Mesenchymal stem cell (in vitro differentiated cells and primary cell): ENCODE measurements around the gene CAMTA1.

Experiments used
- DNase-seq: peaks from one replicate; pipeline ENCODE4 v3.0.0-alpha.2; 2013
- H2AFZ ChIP-seq: one replicate; pipeline ENCODE4 v1.6.1; 2013; ENCODE audit warnings: low read depth, mild to moderate bottlenecking, control low read depth, inconsistent platforms, low read length, moderate library complexity
- H2AK5ac ChIP-seq: 2 replicates; pipeline ENCODE4 v1.6.1; 2013; ENCODE audit warnings: low read length, moderate library complexity, mild to moderate bottlenecking, inconsistent platforms; ENCODE audit not compliant: severe bottlenecking
- H2BK120ac ChIP-seq: one replicate; pipeline ENCODE4 v1.6.1; 2013; ENCODE audit warnings: low read depth, mild to moderate bottlenecking, inconsistent platforms, low read length, moderate library complexity
- H2BK12ac ChIP-seq, 2 experiments: one replicate each; pipeline ENCODE4 v1.6.1; 2013; ENCODE audit warnings: inconsistent platforms in 2 of 2, low read length in 2 of 2, mild to moderate bottlenecking in 2 of 2, moderate library complexity in 2 of 2, control low read depth in 1 of 2
- H2BK15ac ChIP-seq: one replicate; pipeline ENCODE4 v1.6.1; 2013; ENCODE audit warnings: mild to moderate bottlenecking, low read depth, inconsistent platforms; ENCODE audit not compliant: poor library complexity, severe bottlenecking
- H2BK5ac ChIP-seq: 2 replicates; pipeline ENCODE4 v1.6.1; 2013; ENCODE audit warnings: low read depth, mild to moderate bottlenecking, low read length, control low read depth, inconsistent platforms; ENCODE audit not compliant: poor library complexity, severe bottlenecking
- H3K14ac ChIP-seq, 2 experiments: one replicate each; pipeline ENCODE4 v1.6.1; 2013; ENCODE audit warnings: inconsistent platforms in 2 of 2, low read length in 2 of 2, control low read depth in 1 of 2, mild to moderate bottlenecking in 1 of 2, moderate library complexity in 1 of 2
- H3K18ac ChIP-seq, 2 experiments: one replicate each; pipeline ENCODE4 v1.6.1; 2013; ENCODE audit warnings: inconsistent platforms in 2 of 2, low read length in 2 of 2, control low read depth in 1 of 2, low read depth in 1 of 2, mild to moderate bottlenecking in 1 of 2
- H3K23ac ChIP-seq, 2 experiments: one replicate each; pipeline ENCODE4 v1.6.1; 2013; ENCODE audit warnings: inconsistent platforms in 2 of 2, low read length in 2 of 2, mild to moderate bottlenecking in 2 of 2, moderate library complexity in 2 of 2, control low read depth in 1 of 2
- H3K27ac ChIP-seq: 2 replicates; pipeline ENCODE4 v1.5.1; 2013; ENCODE audit warnings: mild to moderate bottlenecking, moderate library complexity, low read length, control low read depth, inconsistent platforms; ENCODE audit not compliant: poor library complexity, severe bottlenecking
- H3K27me3 ChIP-seq, 2 experiments: 2 replicates each; pipeline versions ENCODE4 v1.6.1 to v1.7.0; 2013; ENCODE audit warnings: low read length in 2 of 2, mild to moderate bottlenecking in 2 of 2, moderate library complexity in 2 of 2, control low read depth in 1 of 2, inconsistent platforms in 1 of 2; ENCODE audit not compliant: control insufficient read depth in 1 of 2, insufficient read depth in 1 of 2
- H3K36me3 ChIP-seq, 2 experiments: 2 replicates each; pipeline versions ENCODE4 v1.6.1 to v1.7.0; 2013; ENCODE audit warnings: low read length in 2 of 2, control low read depth in 1 of 2, inconsistent platforms in 1 of 2, low read depth in 1 of 2, mild to moderate bottlenecking in 1 of 2; ENCODE audit not compliant: insufficient read depth in 2 of 2, control insufficient read depth in 1 of 2
- H3K4ac ChIP-seq, 2 experiments: one replicate each; pipeline ENCODE4 v1.6.1; 2013; ENCODE audit warnings: inconsistent platforms in 2 of 2, low read length in 2 of 2, mild to moderate bottlenecking in 2 of 2, moderate library complexity in 2 of 2, control low read depth in 1 of 2, low read depth in 1 of 2
- H3K4me1 ChIP-seq: 2 replicates; pipeline ENCODE4 v1.6.1; 2013; ENCODE audit warnings: low read depth, low read length, control low read depth; ENCODE audit not compliant: control insufficient read depth, insufficient read depth
- H3K4me2 ChIP-seq: 2 replicates; pipeline ENCODE4 v1.6.1; 2013; ENCODE audit warnings: low read length, mild to moderate bottlenecking, inconsistent platforms; ENCODE audit not compliant: poor library complexity, severe bottlenecking
- H3K4me3 ChIP-seq, 2 experiments: 2 replicates each; pipeline versions ENCODE4 v1.5.1 to v1.7.0; 2013; ENCODE audit warnings: low read length in 2 of 2, mild to moderate bottlenecking in 2 of 2, control low read depth in 1 of 2, low read depth in 1 of 2; ENCODE audit not compliant: insufficient read depth in 1 of 2
- H3K79me1 ChIP-seq: replicated peaks from 2 replicates; pipeline ENCODE4 v1.6.1; 2013; ENCODE audit warnings: mild to moderate bottlenecking, control low read depth, low read length, inconsistent platforms; ENCODE audit not compliant: poor library complexity, severe bottlenecking
- H3K9ac ChIP-seq: 2 replicates; pipeline ENCODE4 v1.7.0; 2013; ENCODE audit warnings: mild to moderate bottlenecking, low read length, moderate library complexity
- H3K9me3 ChIP-seq: 2 replicates; pipeline ENCODE4 v1.7.0; 2013; ENCODE audit warnings: mild to moderate bottlenecking, low read length; ENCODE audit not compliant: control insufficient read depth
- H4K8ac ChIP-seq: one replicate; pipeline ENCODE4 v1.6.1; 2013; ENCODE audit warnings: inconsistent platforms, mild to moderate bottlenecking, low read length, moderate library complexity
- H4K91ac ChIP-seq: one replicate; pipeline ENCODE4 v1.6.1; 2013; ENCODE audit warnings: mild to moderate bottlenecking, low read length, inconsistent platforms
- WGBS: methylation state at CpG from one replicate; pipeline ENCODE4 v1.1.7; 2013; ENCODE audit warnings: mixed read lengths; 5-methylcytosine and 5-hydroxymethylcytosine counted together

Gene CAMTA1

GRCh38 chr1:7743346-7743745 lies 958.1 kb downstream of the CAMTA1 start:
- Histone ChIP-seq H3K4ac (no peak overlapping the region), H4K8ac (no peak overlapping the region), H2BK15ac (no peak overlapping the region), H4K91ac (no peak overlapping the region), H3K9me3 (no peaks in the 10 kb centered on the region), H2BK12ac (no peak overlapping the region), H3K27ac (no peak overlapping the region), H2BK120ac (no peak overlapping the region), H3K36me3 (peaks cover 0 to 2% of the 10 kb centered on the region in 2 experiments), H3K4me3 (no peak overlapping the region), H3K18ac (no peak overlapping the region), H3K23ac (no peak overlapping the region), H3K14ac (no peak overlapping the region), H2BK5ac (no peak overlapping the region), H3K4me2 (no peak overlapping the region), H3K79me1 (no peaks in the 10 kb centered on the region), H3K27me3 (peaks cover 0 to 2% of the 10 kb centered on the region in 2 experiments), H2AK5ac (no peak overlapping the region), H2AFZ (no peak overlapping the region), H3K9ac (no peak overlapping the region), H3K4me1 (no peaks in the 10 kb centered on the region)
- WGBS, result 93% methylated on average over 6 of the region's 6 CpGs
- no peak for DNase-seq

DNA sequence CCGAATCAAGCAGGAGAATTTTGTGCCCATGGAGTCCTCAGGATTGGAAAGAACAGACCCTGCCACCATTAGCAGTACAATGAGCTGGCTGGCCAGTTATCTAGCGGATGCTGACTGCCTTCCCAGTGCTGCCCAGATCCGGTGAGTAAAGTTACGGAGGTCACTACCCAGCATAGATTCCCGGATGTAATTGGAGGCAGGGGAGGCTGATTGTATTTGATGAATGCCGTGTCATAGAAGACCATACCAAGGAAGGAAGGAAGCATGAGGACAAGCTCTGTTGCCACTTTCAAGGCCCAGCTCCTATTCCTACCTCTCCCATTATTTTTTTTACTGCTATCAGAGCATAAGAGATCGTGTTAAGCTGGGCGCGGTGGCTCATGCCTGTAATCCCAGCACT lies 959.6 kb downstream of the CAMTA1 start:
- no peak overlapping the region for H3K27ac ChIP-seq
- no peak overlapping the region for H3K14ac ChIP-seq
- H3K23ac ChIP-seq, result no peak overlapping the region
- H2BK15ac ChIP-seq, result no peak overlapping the region
- H3K4ac ChIP-seq, result no peak overlapping the region
- H3K18ac ChIP-seq, result no peak overlapping the region
- H3K79me1 ChIP-seq, result no peaks in the 10 kb centered on the region
- no peaks in the 10 kb centered on the region for H3K9me3 ChIP-seq
- H2BK120ac ChIP-seq, result no peak overlapping the region
- no peak overlapping the region for H3K4me2 ChIP-seq
- no peak for DNase-seq
- H3K27me3 ChIP-seq, result no peaks in the 10 kb centered on the region
- H3K4me1 ChIP-seq, result no peaks in the 10 kb centered on the region
- no peak overlapping the region for H4K91ac ChIP-seq
- no peak overlapping the region for H2AFZ ChIP-seq
- no peak overlapping the region for H2BK12ac ChIP-seq
- H2AK5ac ChIP-seq, result no peak overlapping the region
- no peak overlapping the region for H3K9ac ChIP-seq
- no peak overlapping the region for H2BK5ac ChIP-seq
- no peak overlapping the region for H3K4me3 ChIP-seq
- 98% methylated on average over 9 of the region's 9 CpGs for WGBS
- H4K8ac ChIP-seq, result no peak overlapping the region
- no peaks in the 10 kb centered on the region for H3K36me3 ChIP-seq

DNA sequence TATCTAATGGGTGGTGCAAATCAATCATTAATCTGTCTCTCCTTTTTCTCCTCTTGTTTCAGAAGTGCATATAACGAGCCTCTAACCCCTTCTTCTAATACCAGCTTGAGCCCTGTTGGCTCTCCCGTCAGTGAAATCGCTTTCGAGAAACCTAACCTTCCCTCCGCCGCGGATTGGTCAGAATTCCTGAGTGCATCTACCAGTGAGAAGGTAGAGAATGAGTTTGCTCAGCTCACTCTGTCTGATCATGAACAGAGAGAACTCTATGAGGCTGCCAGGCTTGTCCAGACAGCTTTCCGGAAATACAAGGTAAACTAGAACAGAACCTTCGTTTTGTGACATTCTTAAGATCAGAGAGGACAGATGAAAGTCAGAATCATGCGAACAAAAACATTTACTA lies 960.5 kb downstream of the CAMTA1 start:
- no peak overlapping the region for H3K14ac ChIP-seq
- no peak overlapping the region for H4K8ac ChIP-seq
- no peak overlapping the region for H3K27ac ChIP-seq
- H2BK120ac ChIP-seq, result no peak overlapping the region
- H3K9ac ChIP-seq, result no peak overlapping the region
- H3K23ac ChIP-seq, result no peak overlapping the region
- no peak overlapping the region for H3K4me2 ChIP-seq
- no peak overlapping the region for H2AK5ac ChIP-seq
- no peak overlapping the region for H3K18ac ChIP-seq
- H2BK12ac ChIP-seq, result no peak overlapping the region
- H3K4ac ChIP-seq, result no peak overlapping the region
- no peaks in the 10 kb centered on the region for H3K36me3 ChIP-seq
- no peak overlapping the region for H2BK5ac ChIP-seq
- DNase-seq, result no peak
- no peaks in the 10 kb centered on the region for H3K4me1 ChIP-seq
- no peaks in the 10 kb centered on the region for H3K9me3 ChIP-seq
- H2AFZ ChIP-seq, result no peak overlapping the region
- no peaks in the 10 kb centered on the region for H3K79me1 ChIP-seq
- no peak overlapping the region for H4K91ac ChIP-seq
- 91% methylated on average over 9 of the region's 10 CpGs for WGBS
- H2BK15ac ChIP-seq, result no peak overlapping the region
- no peak overlapping the region for H3K4me3 ChIP-seq
- H3K27me3 ChIP-seq, result peaks cover 0 to 3% of the 10 kb centered on the region in 2 experiments

- Histone ChIP-seq H4K91ac (no peak overlapping the region), H3K4me1 (no peaks in the 10 kb centered on the region), H2AFZ (no peak overlapping the region), H3K4me3 (no peak overlapping the region), H2BK12ac (no peak overlapping the region), H3K14ac (no peak overlapping the region), H2AK5ac (no peak overlapping the region), H3K79me1 (no peaks in the 10 kb centered on the region), H3K18ac (no peak overlapping the region), H2BK120ac (no peak overlapping the region), H3K4me2 (no peak overlapping the region), H3K23ac (no peak overlapping the region), H3K9ac (no peak overlapping the region), H3K27ac (no peak overlapping the region), H4K8ac (no peak overlapping the region), H2BK5ac (no peak overlapping the region), H3K27me3 (peaks cover 0 to 11% of the 10 kb centered on the region in 2 experiments), H3K36me3 (no peaks in the 10 kb centered on the region), H3K9me3 (no peaks in the 10 kb centered on the region), H2BK15ac (no peak overlapping the region), H3K4ac (no peak overlapping the region)
- WGBS, result 100% methylated on average over 5 of the region's 5 CpGs
- DNase-seq, result no peak
Measured at GRCh38 chr1:7747605-7748004, 962.4 kb downstream of the CAMTA1 start.
